OCI-LY7 (cell line): Measurements from ENCODE around the gene VPS37D. TPM values are rescaled to one million over a fixed set of nuclear protein-coding genes. Genes with fewer than 3 reads are reported as not detected.

Experiments
- BruUV-seq: library from RNA; stranded (reverse); fragments of 400-500 nt; replicated peaks from 2 replicates; lab custom pipeline; 2021; lab: Mats Ljungman, UMichigan
- CTCF ChIA-PET: fragments of 300-600 bp; sonication (Branson Sonifier 250); formaldehyde crosslinking; loops from one replicate; lab custom pipeline; 2022; ENCODE audit warnings: antibody characterized with exemption; ENCODE audit not compliant: unreplicated experiment; lab: Charles Lee
- POLR2A ChIA-PET: fragments of 300-600 bp; sonication (Branson Sonifier 250); formaldehyde crosslinking; loops from one replicate; lab custom pipeline; 2022; ENCODE audit warnings: antibody characterized with exemption; lab: Charles Lee
- DNase-seq: peaks from one replicate; pipeline ENCODE4 v3.0.0-alpha.2; 2015; ENCODE audit warnings: low spot score
- H2AFZ ChIP-seq: fragments of 200-600 bp; sonication (generic), shearing (Covaris generic); 2 replicates; pipeline ENCODE4 v1.6.1; 2014; ENCODE audit warnings: mild to moderate bottlenecking, antibody characterized with exemption, low read length, moderate library complexity
- H3K27ac ChIP-seq: fragments of 200-600 bp; sonication (generic); 2 replicates; pipeline ENCODE4 v1.5.1; 2014; ENCODE audit warnings: mixed run types, low read depth, mild to moderate bottlenecking, moderate library complexity, low read length, inconsistent platforms; ENCODE audit not compliant: poor library complexity, severe bottlenecking
- H3K36me3 ChIP-seq: fragments of 200-600 bp; sonication (generic); 2 replicates; pipeline ENCODE4 v1.6.1; 2014; ENCODE audit warnings: mild to moderate bottlenecking, antibody characterized with exemption, low read length, moderate library complexity, mixed read lengths; ENCODE audit not compliant: insufficient read depth
- H3K4me1 ChIP-seq: fragments of 200-600 bp; sonication (generic); 2 replicates; pipeline ENCODE4 v1.5.1; 2014; ENCODE audit warnings: mild to moderate bottlenecking, low read length; ENCODE audit not compliant: insufficient read depth, poor library complexity, severe bottlenecking
- H3K4me2 ChIP-seq: fragments of 200-600 bp; sonication (generic); 2 replicates; pipeline ENCODE4 v1.6.1; 2014; ENCODE audit warnings: mild to moderate bottlenecking, low read length
- H3K4me3 ChIP-seq: fragments of 200-600 bp; sonication (generic); 2 replicates; pipeline ENCODE4 v1.5.1; 2014; ENCODE audit warnings: mild to moderate bottlenecking, low read depth, low read length; ENCODE audit not compliant: poor library complexity, severe bottlenecking
- H3K79me2 ChIP-seq: fragments of 200-600 bp; sonication (generic); 2 replicates; pipeline ENCODE4 v1.6.1; 2016; ENCODE audit warnings: low read depth, mild to moderate bottlenecking, low read length, moderate library complexity, mixed read lengths; ENCODE audit not compliant: insufficient read depth
- H3K9me2 ChIP-seq: fragments of 200-600 bp; sonication (generic); 2 replicates; pipeline ENCODE4 v1.6.1; 2016; ENCODE audit warnings: mild to moderate bottlenecking, low read length, mixed read lengths; ENCODE audit not compliant: insufficient read depth
- H3K9me3 ChIP-seq: fragments of 200-600 bp; sonication (generic); 2 replicates; pipeline ENCODE4 v1.6.1; 2014; ENCODE audit warnings: mild to moderate bottlenecking, mixed run types, low read length, mixed read lengths
- H4K20me1 ChIP-seq: fragments of 200-600 bp; sonication (generic); 2 replicates; pipeline ENCODE4 v1.6.1; 2014; ENCODE audit warnings: mild to moderate bottlenecking, antibody characterized with exemption, low read length, moderate library complexity, mixed read lengths; ENCODE audit not compliant: insufficient read depth
- EZH2phosphoT487 ChIP-seq: fragments of 200-600 bp; sonication (generic); IDR thresholded peaks from 2 replicates; pipeline ENCODE4 v1.6.1; 2018; ENCODE audit warnings: low read depth, borderline replicate concordance, mild to moderate bottlenecking, mixed run types, antibody characterized with exemption, low read length, moderate library complexity, mixed read lengths
- intact Hi-C: fragments of 100-400 bp; cut with micrococcal nuclease; formaldehyde crosslinking; loops from one replicate; pipeline ENCODE4 v1.10.0; 2022; ENCODE audit not compliant: unreplicated experiment
- total RNA-seq, 2 experiments: library from RNA; depleted of rRNA in 1 of 2; stranded (reverse); fragments of >200 nt in 1 of 2; shearing (Covaris generic) in 1 of 2; gene quantifications; 2 replicates each; pipeline ENCODE4 v1.2.3, GENCODE V29; 2014 to 2022
- TF ChIP-seq, protein P1 (sequence below): fragments of 200-600 bp; sonication (generic); conservative IDR thresholded peaks from 2 replicates; pipeline ENCODE4 v1.5.1; 2014; ENCODE audit warnings: mild to moderate bottlenecking, antibody characterized with exemption, low read length, moderate library complexity, mixed read lengths

Gene VPS37D
- total RNA-seq, 2 experiments from 2014 or later: 5.3 TPM

DNA sequence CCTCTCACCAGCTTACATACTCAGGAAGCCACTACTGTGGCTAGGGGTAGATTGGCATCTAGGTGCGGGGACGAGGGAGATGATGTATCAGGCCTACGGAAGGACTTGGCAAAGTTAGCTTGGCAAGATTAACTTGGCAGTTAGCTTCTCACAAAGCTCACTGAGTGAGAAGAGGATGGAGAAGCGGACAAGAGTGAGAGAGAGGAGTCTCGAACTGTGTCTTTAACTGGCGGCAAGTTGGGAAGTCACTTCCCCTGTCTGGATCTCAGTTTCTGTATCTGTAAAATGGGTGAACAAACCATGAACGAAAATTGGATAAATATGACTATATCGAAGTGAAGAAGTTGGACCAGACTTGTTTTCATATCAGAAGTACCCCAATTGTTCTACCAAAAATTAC is 33.8 kb upstream of the VPS37D start:
- no peak for TF ChIP-seq EZH2phosphoT487
- TF ChIP-seq, protein P1, sequence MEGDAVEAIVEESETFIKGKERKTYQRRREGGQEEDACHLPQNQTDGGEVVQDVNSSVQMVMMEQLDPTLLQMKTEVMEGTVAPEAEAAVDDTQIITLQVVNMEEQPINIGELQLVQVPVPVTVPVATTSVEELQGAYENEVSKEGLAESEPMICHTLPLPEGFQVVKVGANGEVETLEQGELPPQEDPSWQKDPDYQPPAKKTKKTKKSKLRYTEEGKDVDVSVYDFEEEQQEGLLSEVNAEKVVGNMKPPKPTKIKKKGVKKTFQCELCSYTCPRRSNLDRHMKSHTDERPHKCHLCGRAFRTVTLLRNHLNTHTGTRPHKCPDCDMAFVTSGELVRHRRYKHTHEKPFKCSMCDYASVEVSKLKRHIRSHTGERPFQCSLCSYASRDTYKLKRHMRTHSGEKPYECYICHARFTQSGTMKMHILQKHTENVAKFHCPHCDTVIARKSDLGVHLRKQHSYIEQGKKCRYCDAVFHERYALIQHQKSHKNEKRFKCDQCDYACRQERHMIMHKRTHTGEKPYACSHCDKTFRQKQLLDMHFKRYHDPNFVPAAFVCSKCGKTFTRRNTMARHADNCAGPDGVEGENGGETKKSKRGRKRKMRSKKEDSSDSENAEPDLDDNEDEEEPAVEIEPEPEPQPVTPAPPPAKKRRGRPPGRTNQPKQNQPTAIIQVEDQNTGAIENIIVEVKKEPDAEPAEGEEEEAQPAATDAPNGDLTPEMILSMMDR: no peak
- DNase-seq: no peak
- Histone ChIP-seq H3K9me3 (no peaks in the 10 kb centered on the region), H3K4me2 (no peak overlapping the region), H3K27ac (no peak overlapping the region), H3K4me3 (no peak overlapping the region), H2AFZ (no peak overlapping the region), H3K36me3 (no peaks in the 10 kb centered on the region), H3K79me2 (no peaks in the 10 kb centered on the region), H4K20me1 (no peaks in the 10 kb centered on the region), H3K9me2 (no peaks in the 10 kb centered on the region), H3K4me1 (no peaks in the 10 kb centered on the region)
- no TSS peak for BruUV-seq
- ChIA-PET CTCF (no interaction called here), POLR2A (no interaction called here)
- intact Hi-C loops: no loop called here

DNA sequence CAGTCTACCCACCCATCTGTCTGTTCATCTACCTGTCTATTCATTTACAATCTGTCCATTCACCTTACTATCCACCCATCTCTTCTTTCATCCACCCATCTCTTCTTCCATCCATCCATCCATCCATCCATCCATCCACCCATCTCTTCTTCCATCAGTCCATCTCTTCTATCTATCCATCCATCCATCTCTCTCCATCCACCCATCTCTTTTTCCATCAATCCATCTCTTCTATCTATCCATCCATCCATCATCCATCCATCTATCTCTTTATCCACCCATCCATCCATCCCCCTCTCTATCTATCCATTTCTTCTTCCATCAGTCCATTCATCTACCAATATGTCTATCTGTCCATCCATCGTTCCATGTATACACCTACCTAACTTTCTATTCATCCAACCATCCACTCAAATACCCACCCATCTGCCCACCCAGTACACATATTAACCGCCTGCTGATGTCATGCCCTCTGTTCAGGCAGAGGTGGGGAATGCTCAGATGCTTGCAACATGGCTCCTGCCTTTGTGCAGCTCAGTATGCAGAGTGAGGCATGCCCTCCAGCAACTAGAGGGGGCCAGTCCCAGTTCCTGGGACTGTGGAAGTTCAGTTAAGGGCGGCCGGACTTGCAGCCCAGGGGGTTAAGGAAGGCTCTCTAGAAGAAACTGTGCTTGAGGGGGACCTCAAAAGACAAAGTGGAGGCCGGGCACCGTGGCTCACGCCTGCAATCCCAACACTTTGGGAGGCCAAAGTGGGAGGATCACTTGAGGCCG is 32.0 kb upstream of the VPS37D start:
- Histone ChIP-seq H3K79me2 (no peaks in the 10 kb centered on the region), H3K27ac (no peak overlapping the region), H3K36me3 (no peaks in the 10 kb centered on the region), H4K20me1 (no peaks in the 10 kb centered on the region), H3K9me3 (no peaks in the 10 kb centered on the region), H2AFZ (no peak overlapping the region), H3K4me1 (no peaks in the 10 kb centered on the region), H3K4me2 (no peak overlapping the region), H3K4me3 (no peak overlapping the region), H3K9me2 (no peaks in the 10 kb centered on the region)
- intact Hi-C loops: no loop called here
- BruUV-seq: no TSS peak
- TF ChIP-seq, protein P1: no peak
- no peak for TF ChIP-seq EZH2phosphoT487
- POLR2A ChIA-PET: no interaction called here
- DNase-seq: no peak
- CTCF ChIA-PET: no interaction called here

DNA sequence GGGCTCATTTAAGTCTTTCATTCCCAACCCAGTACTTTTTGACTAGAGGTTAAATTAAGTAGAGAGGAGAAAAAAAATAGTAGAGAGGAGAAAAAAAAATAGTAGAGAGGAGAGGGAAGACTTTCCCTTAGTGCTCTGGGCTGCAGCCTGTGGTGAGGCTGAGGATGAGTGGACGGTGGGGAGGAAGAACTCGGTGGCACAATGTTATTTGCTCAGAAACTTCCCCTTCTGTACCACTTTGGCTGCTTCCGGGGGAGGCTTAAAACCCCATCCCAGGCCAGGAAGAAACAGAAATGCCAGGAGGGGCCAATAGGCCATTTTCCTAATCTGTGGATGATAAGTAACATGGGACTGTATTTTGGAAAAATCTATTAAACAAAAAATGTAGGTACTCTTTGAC is 28.7 kb upstream of the VPS37D start:
- H3K9me2 ChIP-seq: no peaks in the 10 kb centered on the region
- TF ChIP-seq EZH2phosphoT487: no peak
- TF ChIP-seq, protein P1: no peak
- H4K20me1 ChIP-seq: no peaks in the 10 kb centered on the region
- H3K36me3 ChIP-seq: no peaks in the 10 kb centered on the region
- DNase-seq: no peak
- CTCF ChIA-PET: no interaction called here
- BruUV-seq: no TSS peak
- H3K9me3 ChIP-seq: 0 out of 2 replicates have a peak, but pooled peaks cover 12% of the 10 kb centered on the region
- no peaks in the 10 kb centered on the region for H3K79me2 ChIP-seq
- H3K4me2 ChIP-seq: no peak overlapping the region
- H3K4me3 ChIP-seq: no peak overlapping the region
- no peak overlapping the region for H2AFZ ChIP-seq
- no peak overlapping the region for H3K27ac ChIP-seq
- POLR2A ChIA-PET: no interaction called here
- H3K4me1 ChIP-seq: no peaks in the 10 kb centered on the region
- intact Hi-C loops: no loop called here
